GM18498 (cell line): ENCODE data around the gene LOX.
"Not testable (repeated sequence)": the region's sequence is repeated elsewhere in the genome, so short reads cannot be mapped to it uniquely, and the experiment has no call there.

ENCODE experiments used
- ATAC-seq: cut with Tn5 transposase; IDR thresholded peaks from one replicate; pipeline ENCODE4 v1.9.1; 2021; ENCODE audit warnings: mild to moderate bottlenecking, moderate library complexity; ENCODE audit not compliant: unreplicated experiment

LOX gene

GRCh38 chr5:122099060-122099790, 21.2 kb upstream of the LOX start:
- no peak for ATAC-seq

GRCh38 chr5:122097391-122097790, 19.3 kb upstream of the LOX start:
- no peak for ATAC-seq

GRCh38 chr5:122095158-122095557, 17.1 kb upstream of the LOX start:
- ATAC-seq: no peak

- ATAC-seq: not testable (repeated sequence)
Measured at GRCh38 chr5:122094251-122094650, 16.2 kb upstream of the LOX start.

GRCh38 chr5:122093415-122094180, 15.5 kb upstream of the LOX start:
- ATAC-seq: no peak

- ATAC-seq: no peak
Measured at GRCh38 chr5:122091936-122092600, 14.0 kb upstream of the LOX start.

GRCh38 chr5:122089096-122090013, 11.3 kb upstream of the LOX start:
- no peak for ATAC-seq

- no peak for ATAC-seq
Measured at GRCh38 chr5:122085041-122085440, 7.0 kb upstream of the LOX start.

GRCh38 chr5:122083535-122083934, 5.5 kb upstream of the LOX start:
- peak; percentile 75 for ATAC-seq

- ATAC-seq: no peak
Measured at GRCh38 chr5:122081541-122081940, 3.5 kb upstream of the LOX start.

GRCh38 chr5:122077366-122078115, 518 bp downstream of the LOX start:
- peak; percentile 32 for ATAC-seq

- ATAC-seq: peak; percentile 55
Measured at GRCh38 chr5:122076669-122077365, 1.2 kb downstream of the LOX start.

GRCh38 chr5:122076050-122076461, 2.0 kb downstream of the LOX start:
- no peak for ATAC-seq

GRCh38 chr5:122073864-122074263, 4.2 kb downstream of the LOX start:
- peak; percentile 66 for ATAC-seq

- ATAC-seq: no peak
Measured at GRCh38 chr5:122073018-122073417, 5.0 kb downstream of the LOX start.

GRCh38 chr5:122067390-122067789, 10.7 kb downstream of the LOX start:
- ATAC-seq: no peak

GRCh38 chr5:122064992-122065391, 13.1 kb downstream of the LOX start:
- ATAC-seq: no peak

GRCh38 chr5:122063836-122064235, 14.2 kb downstream of the LOX start:
- ATAC-seq: no peak

- ATAC-seq: no peak
Measured at GRCh38 chr5:122062205-122062604, 15.9 kb downstream of the LOX start.
